HG03460 (cell line): ENCODE measurements around the gene ACSL4.
"Not testable (repeated sequence)": the region's sequence is repeated elsewhere in the genome, so short reads cannot be mapped to it uniquely, and the experiment has no call there.

Experiments used
- ATAC-seq: cut with Tn5 transposase; IDR thresholded peaks from one replicate; pipeline ENCODE4 v1.9.1; 2021; ENCODE audit not compliant: unreplicated experiment

Gene ACSL4

DNA sequence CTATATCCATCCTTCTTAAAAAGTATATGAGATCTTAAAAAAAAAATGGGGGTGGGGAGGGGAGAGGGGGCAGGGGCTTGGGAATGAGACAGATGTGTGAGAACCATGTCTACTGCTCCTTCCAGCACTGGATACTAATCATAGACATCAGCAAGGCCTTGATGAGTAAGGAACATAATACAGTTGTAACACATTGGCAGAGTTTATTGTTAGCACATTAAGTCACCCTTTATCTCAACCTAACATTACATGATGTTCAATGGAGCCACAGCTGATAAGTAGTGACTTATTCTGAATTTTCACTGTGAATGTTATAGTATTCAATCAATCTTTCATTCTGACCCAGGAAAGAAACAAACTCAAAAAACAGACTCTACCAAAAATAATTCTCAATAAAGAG lies 60.8 kb downstream of the ACSL4 start:
- ATAC-seq = no peak

DNA sequence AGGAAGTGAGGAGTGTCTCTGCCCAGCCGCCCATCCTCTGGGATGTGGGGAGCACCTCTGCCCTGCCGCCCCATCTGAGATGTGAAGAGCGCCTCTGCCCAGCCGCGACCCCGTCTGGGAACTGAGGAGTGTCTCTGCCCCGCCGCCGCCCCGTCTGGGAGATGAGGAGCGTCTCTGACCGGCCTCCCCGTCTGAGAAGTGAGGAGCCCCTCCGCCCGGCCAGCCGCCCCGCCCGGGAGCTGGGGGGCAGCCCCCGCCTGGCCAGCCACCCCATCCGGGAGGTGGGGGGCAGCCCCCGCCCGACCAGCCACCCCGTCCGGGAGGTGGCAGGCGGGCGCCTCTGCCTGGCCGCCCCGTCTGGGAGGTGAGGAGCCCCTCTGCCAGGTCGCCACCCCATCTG lies 61.9 kb downstream of the ACSL4 start:
- ATAC-seq = not testable (repeated sequence)

DNA sequence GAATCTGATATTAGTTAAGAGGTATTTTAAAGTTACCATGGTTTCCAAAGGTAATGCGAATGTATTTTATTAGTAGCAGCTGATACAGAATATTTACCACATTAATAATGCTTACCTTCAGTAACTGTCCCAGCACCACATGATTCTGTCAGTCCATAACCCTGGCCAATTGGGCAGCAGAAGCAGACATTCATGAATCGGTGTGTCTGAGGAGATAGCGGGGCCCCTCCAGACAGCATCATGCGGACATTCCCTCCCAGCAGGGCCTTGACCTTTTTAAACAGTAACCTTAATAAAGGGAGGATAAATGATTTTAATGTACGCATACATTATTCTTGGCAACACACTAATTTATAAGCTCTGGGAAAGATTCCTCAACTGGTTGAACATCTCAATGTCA lies 65.1 kb downstream of the ACSL4 start:
- no peak for ATAC-seq

GRCh38 chrX:109660435-109661143 lies 72.5 kb downstream of the ACSL4 start:
- ATAC-seq = no peak

- no peak for ATAC-seq
Measured at GRCh38 chrX:109658391-109658790, 74.7 kb downstream of the ACSL4 start.

DNA sequence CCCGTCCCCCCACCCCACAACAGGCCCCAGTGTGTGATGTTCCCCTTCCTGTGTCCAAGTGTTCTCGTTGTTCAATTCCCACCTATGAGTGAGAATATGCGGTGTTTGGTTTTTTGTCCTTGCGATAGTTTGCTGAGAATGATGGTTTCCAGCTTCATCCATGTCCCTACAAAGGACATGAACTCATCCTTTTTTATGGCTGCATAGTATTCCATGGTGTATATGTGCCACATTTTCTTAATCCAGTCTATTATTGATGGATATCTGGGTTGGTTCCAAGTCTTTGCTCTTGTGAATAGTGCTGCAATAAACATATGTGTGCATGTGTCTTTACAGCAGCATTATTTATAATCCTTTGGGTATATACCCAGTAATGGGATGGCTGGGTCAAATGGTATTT lies 75.7 kb downstream of the ACSL4 start:
- not testable (repeated sequence) for ATAC-seq

- ATAC-seq = no peak
Measured at GRCh38 chrX:109656774-109657173, 76.3 kb downstream of the ACSL4 start.

GRCh38 chrX:109655502-109656201 lies 77.4 kb downstream of the ACSL4 start:
- ATAC-seq = no peak

DNA sequence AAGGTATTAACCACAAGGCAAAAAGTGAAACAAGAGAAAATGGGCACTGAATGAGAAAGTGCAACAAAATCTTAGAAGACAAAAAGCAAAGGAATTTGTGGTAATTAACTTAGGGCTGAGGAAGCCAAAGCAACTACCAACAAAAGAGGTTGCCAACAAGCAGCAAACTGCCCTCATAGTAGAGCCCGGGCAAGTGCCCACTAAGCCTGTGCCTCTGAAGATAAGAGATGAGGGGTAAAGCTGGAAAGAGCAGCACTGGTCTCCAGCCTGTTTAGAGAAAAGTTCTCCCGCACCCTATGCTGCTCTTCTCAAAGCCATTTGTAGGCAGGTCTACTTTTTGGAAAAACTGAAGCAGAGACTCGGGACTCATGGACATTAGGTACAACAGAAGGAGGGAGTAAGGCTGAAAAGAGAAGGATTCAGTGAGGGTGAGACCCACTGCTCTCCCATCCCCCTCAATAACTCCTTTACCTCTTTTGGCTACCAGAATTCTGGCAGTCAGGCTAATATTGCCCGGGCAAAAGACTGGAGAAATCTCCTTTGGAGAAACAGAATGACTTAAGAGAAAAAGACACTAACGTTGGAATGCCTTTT lies 78.4 kb downstream of the ACSL4 start:
- ATAC-seq = no peak

DNA sequence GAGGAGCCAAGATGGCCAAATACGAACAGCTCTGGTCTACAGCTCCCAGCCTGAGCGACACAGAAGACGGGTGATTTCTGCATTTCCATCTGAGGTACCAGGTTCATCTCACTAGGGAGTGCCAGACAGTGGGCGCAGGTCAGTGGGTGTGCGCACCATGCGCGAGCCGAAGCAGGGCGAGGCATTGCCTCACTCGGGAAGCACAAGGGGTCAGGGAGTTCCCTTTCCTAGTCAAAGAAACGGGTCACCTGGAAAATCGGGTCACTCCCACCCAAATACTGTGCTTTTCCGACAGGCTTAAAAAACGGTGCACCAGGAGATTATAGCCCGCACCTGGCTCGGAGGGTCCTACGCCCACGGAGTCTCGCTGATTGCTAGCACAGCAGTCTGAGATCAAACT lies 88.4 kb downstream of the ACSL4 start:
- not testable (repeated sequence) for ATAC-seq

DNA sequence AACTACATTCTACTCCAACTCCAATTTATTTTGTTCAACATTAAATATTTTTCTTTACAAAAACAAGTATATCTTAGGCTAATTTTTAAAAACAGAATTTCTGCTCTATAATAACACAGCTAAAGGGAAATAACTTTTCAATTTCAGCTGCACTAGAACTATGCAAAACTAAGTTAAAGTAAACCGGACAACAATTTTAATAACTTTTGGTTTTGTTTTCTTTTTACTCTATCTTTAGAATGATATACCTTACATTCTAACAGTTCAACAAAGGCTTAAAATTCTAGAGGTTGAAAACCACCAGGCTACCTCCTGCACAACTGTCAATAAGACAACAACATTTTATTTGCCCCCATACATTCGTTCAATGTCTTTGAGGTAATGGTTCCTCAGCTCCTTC lies 89.4 kb downstream of the ACSL4 start:
- no peak for ATAC-seq

DNA sequence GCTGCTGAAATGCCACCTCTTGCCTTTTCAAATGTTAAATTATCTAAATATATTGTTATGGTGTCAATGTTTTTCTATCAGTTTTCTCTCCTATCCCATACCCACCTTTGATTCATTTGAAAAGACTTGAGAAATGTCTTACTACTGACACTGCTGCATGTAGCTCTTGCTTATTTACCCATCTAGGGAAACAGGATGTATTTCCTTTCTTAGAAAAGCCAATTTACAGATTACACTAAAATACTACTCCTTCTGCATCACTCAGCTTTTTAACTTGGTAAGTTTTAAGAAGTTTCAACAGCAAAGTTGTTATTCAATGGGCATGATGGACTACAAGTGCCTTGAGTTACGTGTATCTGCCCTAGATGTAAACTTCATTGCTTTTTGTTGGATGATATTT lies 94.9 kb downstream of the ACSL4 start:
- ATAC-seq = no peak

DNA sequence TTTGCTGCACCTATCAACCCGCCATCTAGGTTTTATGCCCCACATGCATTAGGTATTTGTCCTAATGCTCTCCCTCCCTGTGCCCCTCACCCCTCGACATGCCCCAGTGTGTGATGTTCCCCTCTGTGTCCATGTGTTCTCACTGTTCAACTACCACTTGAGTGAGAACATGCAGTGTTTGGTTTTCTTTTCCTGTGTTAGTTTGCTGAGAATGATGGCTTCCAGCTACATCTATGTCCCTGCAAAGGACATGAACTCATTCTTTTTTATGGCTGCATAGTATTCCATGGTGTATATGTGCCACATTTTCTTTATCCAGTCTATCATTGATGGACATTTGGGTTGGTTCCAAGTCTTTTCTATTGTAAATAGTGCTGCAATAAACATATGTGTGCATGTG lies 95.6 kb downstream of the ACSL4 start:
- not testable (repeated sequence) for ATAC-seq

GRCh38 chrX:109635146-109635545 lies 97.9 kb downstream of the ACSL4 start:
- ATAC-seq = no peak

- no peak for ATAC-seq
Measured at GRCh38 chrX:109632906-109633504, 100.1 kb downstream of the ACSL4 start.

DNA sequence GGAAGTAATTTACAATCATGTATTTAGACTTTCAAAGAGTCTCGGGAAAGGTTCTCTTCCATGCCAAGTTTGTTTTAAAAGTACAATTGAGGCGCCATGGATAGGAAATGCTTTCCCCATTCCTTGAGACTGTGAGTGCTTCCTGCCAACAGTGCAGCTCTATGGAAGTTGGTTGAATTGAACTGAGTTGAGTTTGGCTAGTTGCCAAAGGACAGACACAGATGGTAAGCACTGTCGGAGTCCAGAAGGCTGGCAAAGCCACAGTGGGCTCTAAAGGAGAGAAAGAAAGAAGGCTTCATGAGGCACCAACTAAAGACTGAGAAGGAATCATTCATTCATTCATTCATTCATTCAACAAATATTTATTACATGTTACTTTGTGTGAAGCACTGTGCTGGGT lies 103.7 kb downstream of the ACSL4 start:
- ATAC-seq = no peak

DNA sequence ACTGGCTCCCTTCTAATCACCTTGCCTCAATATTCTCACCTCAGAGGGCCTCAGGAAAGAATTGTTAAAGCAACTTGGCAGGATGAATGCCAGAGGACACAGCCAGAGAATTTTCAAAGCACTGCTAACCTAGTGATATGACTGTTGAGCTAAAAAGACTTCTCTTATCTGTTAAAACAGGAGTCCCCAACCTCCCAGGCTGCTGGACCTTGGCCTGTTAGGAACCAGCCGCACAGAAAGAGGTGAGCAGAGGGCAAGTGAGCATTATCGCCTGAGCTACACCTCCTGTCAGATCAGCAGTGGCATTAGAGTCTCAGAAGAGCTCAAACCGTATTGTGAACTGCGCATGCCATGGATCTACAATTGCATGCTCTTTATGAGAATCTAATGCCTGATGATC lies 106.4 kb downstream of the ACSL4 start:
- no peak for ATAC-seq

DNA sequence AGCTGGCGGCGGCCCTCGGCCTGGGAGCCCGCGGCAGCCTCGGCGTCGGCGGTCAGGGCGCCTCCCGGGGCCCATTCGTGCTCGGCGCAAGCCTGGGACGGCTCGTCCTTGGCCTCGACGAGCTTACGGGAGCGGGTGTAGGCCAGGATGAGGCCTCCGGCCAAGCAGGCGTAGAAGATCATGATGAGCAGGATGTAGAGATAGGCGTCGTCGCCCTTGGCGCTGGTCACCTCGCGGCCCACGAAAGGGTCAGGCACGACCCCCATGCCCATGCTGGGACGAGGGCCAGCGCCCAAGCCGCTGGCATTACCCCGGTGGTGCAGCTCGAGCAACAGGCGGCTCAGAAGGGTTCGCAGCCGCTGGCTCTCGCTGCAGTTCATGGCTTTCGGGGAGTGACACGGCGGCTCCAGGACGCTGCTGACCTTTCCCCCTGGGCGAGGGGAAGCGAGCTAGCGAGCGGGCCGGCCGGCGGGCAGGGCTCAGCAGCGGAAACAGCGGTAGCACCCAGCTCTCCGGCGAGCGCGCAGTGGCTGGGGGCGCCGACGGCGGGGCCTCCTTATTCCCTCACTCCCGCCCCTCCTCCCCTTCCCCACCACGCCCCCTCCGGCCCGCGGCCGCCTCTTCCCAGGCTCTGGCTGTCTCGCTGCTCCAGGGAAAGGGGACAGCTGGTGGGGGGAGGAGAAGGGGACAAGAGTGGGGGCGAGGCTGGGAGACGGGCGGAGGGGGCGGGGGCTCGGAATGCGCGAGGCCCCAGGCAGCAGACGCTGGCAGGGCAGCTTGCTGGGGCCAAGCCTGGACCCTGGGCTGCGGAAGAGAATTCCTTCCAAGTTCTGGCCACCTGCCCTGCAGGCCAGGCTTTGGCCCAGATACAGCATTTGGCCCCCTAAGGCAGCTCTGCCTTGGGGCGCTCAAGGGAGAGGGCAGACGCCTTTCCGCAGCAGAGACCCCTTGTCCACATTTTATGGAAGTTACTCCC lies 108.1 kb downstream of the ACSL4 start, which contains the start of gene KCNE5:
TSS of gene KCNE5 (minus strand) at position 532 of the 976 bp plus-strand sequence. CDS start at position 380, 152 bp downstream.
- ATAC-seq = no peak

GRCh38 chrX:109623997-109624396 lies 109.1 kb downstream of the ACSL4 start:
- ATAC-seq = no peak

- no peak for ATAC-seq
Measured at GRCh38 chrX:109622270-109622669, 110.8 kb downstream of the ACSL4 start.

GRCh38 chrX:109619771-109620170 lies 113.3 kb downstream of the ACSL4 start:
- no peak for ATAC-seq
